ENCODE measurements around the gene POLR2J3.
"Not testable (repeated sequence)": the region's sequence is repeated elsewhere in the genome, so short reads cannot be mapped to it uniquely, and the experiment has no call there.

GRCh38 chr7:102524803-102525202 is 47.6 kb downstream of the POLR2J3 start:
- TF ChIP-seq RAD51 (IDR thresholded peaks at IDR 0.05); RAD21 (IDR thresholded peaks at IDR 0.05; ENCODE audit: insufficient read depth, low read depth, low read length); MEF2A (IDR thresholded peaks at IDR 0.05; ENCODE audit: insufficient read depth, low read depth, low read length); CTCF (IDR thresholded peaks at IDR 0.05 in 2 of 3, conservative IDR thresholded peaks at IDR 0.05 in 1 of 3; ENCODE audit: control insufficient read depth in 2 of 3, extremely low read depth in 1 of 3, insufficient read depth in 1 of 3, low read depth in 3 of 3, low read length in 3 of 3); REST (IDR thresholded peaks at IDR 0.05; ENCODE audit: low read depth, low read length); SUPT20H (IDR thresholded peaks at IDR 0.05; ENCODE audit: borderline replicate concordance, control insufficient read depth, low read depth, low read length); CBFB (IDR thresholded peaks at IDR 0.05; ENCODE audit: low read depth): not testable (repeated sequence)

All from GM12878 (cell line).